Endothelial cell of umbilical vein (primary cell): ENCODE data around the gene MAPK8. TPM values are rescaled to one million over a fixed set of nuclear protein-coding genes. Genes with fewer than 3 reads are reported as not detected.

Source experiments
- BruUV-seq: library from RNA; stranded (reverse); fragments of 400-500 nt; replicated peaks from 2 replicates; lab custom pipeline; 2021; lab: Mats Ljungman, UMichigan
- CTCF ChIA-PET: fragments of 300-600, 350-600 bp; sonication (Branson Sonifier 250); formaldehyde crosslinking; loops from one replicate; lab custom pipeline; 2021; ENCODE audit warnings: antibody characterized with exemption, inconsistent platforms; lab: Charles Lee
- POLR2A ChIA-PET: fragments of 300-600, 350-600 bp; sonication (Branson Sonifier 250); formaldehyde crosslinking; loops from one replicate; lab custom pipeline; 2021; ENCODE audit warnings: antibody characterized with exemption, inconsistent platforms; lab: Charles Lee
- DNase-seq: peaks from one replicate; pipeline ENCODE4 v3.0.0-alpha.2; 2011; ENCODE audit warnings: low read depth, low spot score
- FAIRE-seq: peaks from 2 replicates; lab custom pipeline; 2011; peaks lifted over from hg19 to GRCh38; lab: Jason Lieb, UNC
- H2AFZ ChIP-seq: 2 replicates; pipeline ENCODE4 v1.6.0; 2012; ENCODE audit warnings: low read depth, low read length, control low read depth, inconsistent platforms
- H3K27ac ChIP-seq: 2 replicates; pipeline ENCODE4 v1.5.1; 2011; ENCODE audit warnings: low read depth, mild to moderate bottlenecking, control low read depth, low read length, moderate library complexity; ENCODE audit not compliant: insufficient read depth
- H3K27me3 ChIP-seq, 2 experiments: 2 replicates each; pipeline versions ENCODE4 v1.6.0 to v1.6.1; 2011; ENCODE audit warnings: low read length in 2 of 2, mixed read lengths in 1 of 2; ENCODE audit not compliant: control insufficient read depth in 2 of 2, insufficient read depth in 2 of 2
- H3K36me3 ChIP-seq, 2 experiments: 2 replicates in 1 of 2; 3 replicates in 1 of 2; pipeline ENCODE4 v1.5.1; 2011; ENCODE audit warnings: low read length in 2 of 2, mild to moderate bottlenecking in 1 of 2, moderate library complexity in 1 of 2; ENCODE audit not compliant: control insufficient read depth in 2 of 2, insufficient read depth in 2 of 2; ENCODE audit errors: extremely low read depth in 1 of 2
- H3K4me1 ChIP-seq: 3 replicates; pipeline ENCODE4 v1.5.1; 2011; ENCODE audit warnings: mild to moderate bottlenecking, low read length; ENCODE audit not compliant: control insufficient read depth, insufficient read depth; ENCODE audit errors: extremely low read depth
- H3K4me2 ChIP-seq: 2 replicates; pipeline ENCODE4 v1.6.1; 2011; ENCODE audit warnings: low read length, control low read depth, mixed read lengths; ENCODE audit not compliant: insufficient read depth
- H3K4me3 ChIP-seq, 3 experiments: fragments of 200-600 bp in 1 of 3; sonication (generic), shearing (Covaris generic) in 1 of 3; replicated peaks in 1 of 3; 2 replicates each; pipeline ENCODE4 v1.5.1; 2011 to 2016; ENCODE audit warnings: control low read depth in 3 of 3, low read length in 3 of 3, mild to moderate bottlenecking in 2 of 3, inconsistent platforms in 1 of 3, low read depth in 1 of 3, moderate library complexity in 1 of 3; ENCODE audit not compliant: insufficient read depth in 1 of 3
- H3K79me2 ChIP-seq: 2 replicates; pipeline ENCODE4 v1.6.0; 2012; ENCODE audit warnings: low read length, inconsistent platforms; ENCODE audit not compliant: control insufficient read depth, insufficient read depth
- H3K9ac ChIP-seq: replicated peaks from 2 replicates; pipeline ENCODE3; 2011; ENCODE audit warnings: low read length, control low read depth; ENCODE audit not compliant: insufficient read depth; ENCODE audit errors: extremely low read depth
- H3K9me1 ChIP-seq: replicated peaks from 3 replicates; pipeline ENCODE4 v1.6.0; 2011; ENCODE audit warnings: mild to moderate bottlenecking, low read length; ENCODE audit not compliant: control insufficient read depth, insufficient read depth; ENCODE audit errors: extremely low read depth
- H3K9me3 ChIP-seq: replicated peaks from 2 replicates; pipeline ENCODE4 v1.5.1; 2012; ENCODE audit warnings: low read length, inconsistent platforms; ENCODE audit not compliant: control insufficient read depth, insufficient read depth
- H4K20me1 ChIP-seq: replicated peaks from 2 replicates; pipeline ENCODE3; 2011; ENCODE audit warnings: mild to moderate bottlenecking, low read length; ENCODE audit not compliant: control insufficient read depth, insufficient read depth; ENCODE audit errors: extremely low read depth
- EZH2 ChIP-seq: IDR thresholded peaks from 2 replicates; pipeline ENCODE4 v1.6.1; 2012; ENCODE audit warnings: borderline replicate concordance, low read depth, mild to moderate bottlenecking, moderate library complexity, low read length, inconsistent platforms; ENCODE audit not compliant: severe bottlenecking
- FOS ChIP-seq: IDR thresholded peaks from 2 replicates; pipeline ENCODE4 v1.6.1; 2011; ENCODE audit warnings: mild to moderate bottlenecking, low read length, moderate library complexity, borderline replicate concordance; ENCODE audit not compliant: insufficient read depth
- GATA2 ChIP-seq: IDR thresholded peaks from 2 replicates; pipeline ENCODE4 v1.7.0; 2011; ENCODE audit warnings: low read depth, mild to moderate bottlenecking, moderate library complexity, mixed read lengths, low read length; ENCODE audit not compliant: insufficient read length, insufficient read depth
- JUN ChIP-seq: IDR thresholded peaks from 2 replicates; pipeline ENCODE4 v1.6.1; 2011; ENCODE audit warnings: borderline replicate concordance, low read depth; ENCODE audit not compliant: insufficient read length, insufficient read depth
- MYC ChIP-seq: IDR thresholded peaks from one replicate; pipeline ENCODE4 v1.6.1; 2011; ENCODE audit warnings: mild to moderate bottlenecking, low read depth, low read length
- POLR2A ChIP-seq: IDR thresholded peaks from 2 replicates; pipeline ENCODE4 v1.6.1; 2012; ENCODE audit warnings: low read depth, mild to moderate bottlenecking, control low read depth, low read length
- POLR2AphosphoS5 ChIP-seq: IDR thresholded peaks from 2 replicates; pipeline ENCODE4 v1.6.1; 2012; ENCODE audit warnings: low read depth, mild to moderate bottlenecking, control low read depth, low read length, moderate library complexity; ENCODE audit not compliant: insufficient read depth
- dilution Hi-C: fragments of 300-500 bp; cut with MboI; formaldehyde crosslinking; loops from one replicate; pipeline ENCODE4 v1.15.0; 2019; ENCODE audit warnings: low sequenced_read_pairs; ENCODE audit not compliant: extremely low pct_ligation_motif_present
- intact Hi-C: fragments of 100-400 bp; cut with micrococcal nuclease; formaldehyde crosslinking; loops from one replicate; pipeline ENCODE4 v1.10.0; 2022
- polyA plus RNA-seq, 4 experiments: library from polyadenylated mRNA; depleted of rRNA in 3 of 4; stranded (reverse) in 3 of 4; unstranded in 1 of 4; fragments of >200 nt; gene quantifications; 2 replicates each; pipeline versions ENCODE4 v1.2.1 to v1.2.3, GENCODE V29; 2011 to 2012; ENCODE audit warnings: missing spikeins in 1 of 4
- total RNA-seq: library from RNA; stranded (reverse); gene quantifications from 2 replicates; pipeline ENCODE4 v1.2.3, GENCODE V29; 2021
- TF ChIP-seq, protein P1 (sequence below), 2 donors: IDR thresholded peaks; 1 replicate in 1 of 2; 2 replicates in 1 of 2; pipeline ENCODE4 v1.5.1; 2011; ENCODE audit warnings: low read length in 2 of 2, mild to moderate bottlenecking in 2 of 2, moderate library complexity in 2 of 2, control low read depth in 1 of 2, inconsistent platforms in 1 of 2, low read depth in 1 of 2; ENCODE audit not compliant: insufficient read depth in 1 of 2; ENCODE audit errors: extremely low read depth in 1 of 2
- TF ChIP-seq, protein P2 (sequence below): IDR thresholded peaks from 2 replicates; pipeline ENCODE4 v1.6.1; 2011; ENCODE audit not compliant: insufficient read depth, insufficient read length

Gene MAPK8
- total and polyA plus RNA-seq, 2 donors (not counting 3 experiments of a cell fraction or from before 2014, with no cell fraction given): 25.3 to 56.2 TPM

DNA sequence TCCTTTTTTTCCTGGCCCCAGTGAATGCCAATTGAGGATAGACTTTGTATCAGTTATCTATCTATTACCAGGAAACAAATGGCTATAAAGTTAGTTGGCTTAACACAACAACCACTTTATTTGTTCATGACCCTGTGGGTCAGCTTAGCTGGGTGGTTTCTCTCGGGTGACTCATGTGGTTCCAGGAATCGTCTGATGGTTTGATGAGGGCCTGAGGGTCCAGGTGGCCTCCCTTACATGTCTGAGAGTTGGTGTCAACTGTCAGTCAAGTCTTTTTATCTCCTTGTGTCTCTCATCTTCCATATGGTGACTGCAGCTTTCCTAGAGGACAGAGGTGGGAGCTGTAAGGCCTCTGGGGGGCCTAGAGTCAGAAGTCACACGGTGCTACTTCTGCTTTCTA is 15.3 kb upstream of the MAPK8 start:
- no peak overlapping the region for H3K9ac ChIP-seq
- no peak overlapping the region for H3K4me3 ChIP-seq
- H3K27ac ChIP-seq: no peak overlapping the region
- no TSS peak for BruUV-seq
- no peak overlapping the region for H3K4me2 ChIP-seq
- intact Hi-C loops (no loop called here), dilution Hi-C loops (no loop called here)
- no peaks in the 10 kb centered on the region for H3K4me1 ChIP-seq
- FAIRE-seq: no peak
- H3K9me3 ChIP-seq: no peaks in the 10 kb centered on the region
- H2AFZ ChIP-seq: no peak overlapping the region
- no peaks in the 10 kb centered on the region for H4K20me1 ChIP-seq
- H3K27me3 ChIP-seq: peaks cover 0 to 2% of the 10 kb centered on the region in 2 experiments
- ChIA-PET POLR2A (no interaction called here), CTCF (interaction anchor here (1.2 to 4.5 kb wide), 2 partner anchors 13 to 76 kb away, joined by 3 to 31 read pairs; no protein-coding TSS in a partner anchor)
- H3K36me3 ChIP-seq: no peaks in the 10 kb centered on the region
- no peak for TF ChIP-seq GATA2
- no peaks in the 10 kb centered on the region for H3K9me1 ChIP-seq
- H3K79me2 ChIP-seq: no peaks in the 10 kb centered on the region
- DNase-seq: no peak

GRCh38 chr10:48292616-48293015 is 13.9 kb upstream of the MAPK8 start:
- no TSS peak for BruUV-seq
- H3K4me2 ChIP-seq: no peak overlapping the region
- ChIA-PET POLR2A (no interaction called here), CTCF (no interaction called here)
- TF ChIP-seq, protein P1, sequence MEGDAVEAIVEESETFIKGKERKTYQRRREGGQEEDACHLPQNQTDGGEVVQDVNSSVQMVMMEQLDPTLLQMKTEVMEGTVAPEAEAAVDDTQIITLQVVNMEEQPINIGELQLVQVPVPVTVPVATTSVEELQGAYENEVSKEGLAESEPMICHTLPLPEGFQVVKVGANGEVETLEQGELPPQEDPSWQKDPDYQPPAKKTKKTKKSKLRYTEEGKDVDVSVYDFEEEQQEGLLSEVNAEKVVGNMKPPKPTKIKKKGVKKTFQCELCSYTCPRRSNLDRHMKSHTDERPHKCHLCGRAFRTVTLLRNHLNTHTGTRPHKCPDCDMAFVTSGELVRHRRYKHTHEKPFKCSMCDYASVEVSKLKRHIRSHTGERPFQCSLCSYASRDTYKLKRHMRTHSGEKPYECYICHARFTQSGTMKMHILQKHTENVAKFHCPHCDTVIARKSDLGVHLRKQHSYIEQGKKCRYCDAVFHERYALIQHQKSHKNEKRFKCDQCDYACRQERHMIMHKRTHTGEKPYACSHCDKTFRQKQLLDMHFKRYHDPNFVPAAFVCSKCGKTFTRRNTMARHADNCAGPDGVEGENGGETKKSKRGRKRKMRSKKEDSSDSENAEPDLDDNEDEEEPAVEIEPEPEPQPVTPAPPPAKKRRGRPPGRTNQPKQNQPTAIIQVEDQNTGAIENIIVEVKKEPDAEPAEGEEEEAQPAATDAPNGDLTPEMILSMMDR (IDR thresholded peaks at IDR 0.05; ENCODE audit: extremely low read depth in 1 of 2, insufficient read depth in 1 of 2, low read depth in 1 of 2, low read length in 2 of 2): no peak
- TF ChIP-seq, protein P2, sequence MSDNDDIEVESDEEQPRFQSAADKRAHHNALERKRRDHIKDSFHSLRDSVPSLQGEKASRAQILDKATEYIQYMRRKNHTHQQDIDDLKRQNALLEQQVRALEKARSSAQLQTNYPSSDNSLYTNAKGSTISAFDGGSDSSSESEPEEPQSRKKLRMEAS: no peak
- TF ChIP-seq POLR2AphosphoS5 (no peak), FOS (no peak), EZH2 (no peak), GATA2 (no peak), POLR2A (no peak), MYC (no peak), JUN (no peak)
- intact Hi-C loops: no loop called here
- FAIRE-seq (peak; percentile 38), DNase-seq (no peak)
- H3K9me1 ChIP-seq: no peaks in the 10 kb centered on the region
- H2AFZ ChIP-seq: no peak overlapping the region
- no peaks in the 10 kb centered on the region for H3K36me3 ChIP-seq
- no peak overlapping the region for H3K27ac ChIP-seq
- H3K4me3 ChIP-seq: no peak overlapping the region
- no peaks in the 10 kb centered on the region for H3K9me3 ChIP-seq
- no peaks in the 10 kb centered on the region for H3K79me2 ChIP-seq
- no peak overlapping the region for H3K9ac ChIP-seq
- dilution Hi-C loops: no loop called here
- no peaks in the 10 kb centered on the region for H3K4me1 ChIP-seq
- no peaks in the 10 kb centered on the region for H3K27me3 ChIP-seq
- H4K20me1 ChIP-seq: no peaks in the 10 kb centered on the region
